ENCODE results near the gene P4HTM.

Gene P4HTM

GRCh38 chr3:49009396-49009795 lies 19.4 kb downstream of the P4HTM start:
- no peak for DNase-seq

- no peak for DNase-seq
These were observed 22.5 kb downstream of the P4HTM start for GRCh38 chr3:49012441-49013017.

DNA sequence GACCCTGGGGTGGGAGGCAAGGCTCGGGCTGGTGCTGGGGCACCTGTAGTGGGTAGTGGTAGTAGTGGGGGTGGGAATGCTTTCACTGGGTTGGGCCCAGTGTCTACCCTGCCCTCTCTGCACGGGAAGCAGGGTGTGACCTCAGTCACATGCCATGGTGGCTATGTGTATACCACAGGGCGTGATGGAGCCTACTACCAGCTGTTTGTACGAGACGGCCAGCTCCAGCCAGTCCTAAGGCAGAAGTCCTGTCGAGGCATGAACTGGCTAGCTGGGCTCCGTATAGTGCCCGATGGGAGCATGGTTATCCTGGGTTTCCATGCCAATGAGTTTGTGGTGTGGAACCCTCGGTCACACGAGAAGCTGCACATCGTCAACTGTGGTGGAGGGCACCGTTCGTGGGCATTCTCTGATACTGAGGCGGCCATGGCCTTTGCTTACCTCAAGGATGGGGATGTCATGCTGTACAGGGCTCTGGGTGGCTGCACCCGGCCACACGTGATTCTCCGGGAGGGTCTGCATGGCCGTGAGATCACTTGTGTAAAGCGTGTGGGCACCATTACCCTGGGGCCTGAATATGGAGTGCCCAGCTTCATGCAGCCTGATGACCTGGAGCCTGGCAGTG lies 23.2 kb downstream of the P4HTM start:
- no peak for DNase-seq

DNA sequence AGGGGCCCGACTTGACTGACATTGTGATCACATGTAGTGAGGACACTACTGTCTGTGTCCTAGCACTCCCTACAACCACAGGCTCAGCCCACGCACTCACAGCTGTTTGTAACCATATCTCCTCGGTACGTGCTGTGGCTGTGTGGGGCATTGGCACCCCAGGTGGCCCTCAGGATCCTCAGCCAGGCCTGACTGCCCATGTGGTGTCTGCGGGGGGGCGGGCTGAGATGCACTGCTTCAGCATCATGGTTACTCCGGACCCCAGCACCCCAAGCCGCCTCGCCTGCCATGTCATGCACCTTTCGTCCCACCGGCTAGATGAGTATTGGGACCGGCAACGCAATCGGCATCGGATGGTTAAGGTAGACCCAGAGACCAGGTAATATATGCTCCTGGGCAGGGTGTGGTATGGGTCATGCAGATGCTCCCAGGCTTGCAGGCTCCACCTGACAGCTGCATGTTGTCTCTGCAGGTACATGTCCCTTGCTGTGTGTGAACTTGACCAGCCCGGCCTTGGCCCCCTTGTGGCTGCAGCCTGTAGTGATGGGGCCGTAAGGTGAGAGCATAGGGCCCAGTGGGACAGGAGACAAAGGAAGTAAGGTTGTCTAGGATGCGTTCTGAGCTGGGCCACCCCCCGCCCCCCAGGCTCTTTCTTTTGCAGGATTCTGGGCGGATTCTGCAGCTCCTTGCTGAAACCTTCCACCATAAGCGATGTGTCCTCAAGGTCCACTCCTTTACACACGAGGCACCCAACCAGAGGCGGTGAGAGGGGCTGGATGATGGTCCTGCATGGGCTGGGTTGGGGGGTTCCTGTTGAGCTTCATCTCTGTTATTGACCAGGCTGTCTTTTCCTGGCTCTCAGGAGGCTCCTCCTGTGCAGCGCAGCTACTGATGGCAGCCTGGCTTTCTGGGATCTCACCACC lies 24.0 kb downstream of the P4HTM start:
- DNase-seq: no peak

GRCh38 chr3:49015072-49015471 lies 25.0 kb downstream of the P4HTM start:
- no peak for DNase-seq

DNA sequence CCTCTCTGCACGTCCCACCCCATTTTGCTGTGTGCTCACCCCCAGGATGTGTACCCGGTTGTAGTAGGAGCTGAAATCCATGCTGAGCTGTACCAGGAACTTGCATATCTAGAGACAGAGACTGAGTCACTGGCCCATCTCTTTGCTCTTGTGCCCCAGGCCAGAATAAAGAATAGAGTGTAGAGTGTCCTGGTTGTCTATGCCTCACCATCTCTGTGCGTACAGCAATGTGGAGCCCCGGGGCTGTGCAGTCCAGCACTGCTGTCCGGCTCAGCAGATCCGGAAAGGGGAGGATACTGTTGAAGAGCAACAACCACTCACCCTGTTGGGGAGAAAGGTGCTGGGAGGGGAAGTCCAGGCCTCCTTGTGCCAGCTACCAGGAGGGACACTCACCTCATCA lies 25.7 kb downstream of the P4HTM start:
- DNase-seq: no peak

GRCh38 chr3:49016414-49017228 lies 26.6 kb downstream of the P4HTM start:
- no peak for DNase-seq

DNA sequence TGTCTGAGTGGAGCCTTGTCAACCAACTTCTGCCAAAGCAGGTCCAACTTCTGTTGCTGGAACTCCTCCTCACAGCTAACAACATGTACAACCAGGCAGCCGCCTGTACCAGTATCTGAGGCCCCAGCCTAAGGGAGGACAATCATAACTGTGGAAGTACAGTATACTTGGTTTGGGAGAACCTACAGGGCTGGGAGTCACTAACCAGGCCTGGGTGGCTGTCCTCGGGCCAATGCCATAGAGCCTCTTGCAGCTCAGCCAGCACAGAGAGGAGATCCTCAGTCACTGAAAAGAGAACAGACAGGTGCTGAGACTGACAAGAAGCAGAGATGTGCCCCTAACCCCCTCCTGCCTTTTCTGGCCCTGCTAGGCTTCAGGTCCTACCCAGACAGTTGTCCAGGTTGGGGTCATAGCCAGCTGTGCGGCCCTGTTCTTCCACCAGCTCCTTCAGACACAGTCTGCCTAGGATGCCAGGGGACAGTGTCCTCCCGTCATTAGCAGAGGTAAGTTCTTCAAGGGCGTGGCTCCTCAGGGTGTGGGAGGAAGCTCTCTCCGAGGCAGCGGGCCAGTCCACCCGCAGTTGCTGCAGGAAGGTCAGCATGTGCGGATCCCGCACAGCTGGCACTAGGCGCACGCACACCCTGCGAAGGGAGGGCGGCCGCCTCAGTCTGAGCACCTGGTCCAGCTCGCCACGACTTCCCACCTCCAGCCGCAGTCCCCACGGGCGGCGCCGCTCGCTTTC lies 27.4 kb downstream of the P4HTM start:
- no peak for DNase-seq

DNA sequence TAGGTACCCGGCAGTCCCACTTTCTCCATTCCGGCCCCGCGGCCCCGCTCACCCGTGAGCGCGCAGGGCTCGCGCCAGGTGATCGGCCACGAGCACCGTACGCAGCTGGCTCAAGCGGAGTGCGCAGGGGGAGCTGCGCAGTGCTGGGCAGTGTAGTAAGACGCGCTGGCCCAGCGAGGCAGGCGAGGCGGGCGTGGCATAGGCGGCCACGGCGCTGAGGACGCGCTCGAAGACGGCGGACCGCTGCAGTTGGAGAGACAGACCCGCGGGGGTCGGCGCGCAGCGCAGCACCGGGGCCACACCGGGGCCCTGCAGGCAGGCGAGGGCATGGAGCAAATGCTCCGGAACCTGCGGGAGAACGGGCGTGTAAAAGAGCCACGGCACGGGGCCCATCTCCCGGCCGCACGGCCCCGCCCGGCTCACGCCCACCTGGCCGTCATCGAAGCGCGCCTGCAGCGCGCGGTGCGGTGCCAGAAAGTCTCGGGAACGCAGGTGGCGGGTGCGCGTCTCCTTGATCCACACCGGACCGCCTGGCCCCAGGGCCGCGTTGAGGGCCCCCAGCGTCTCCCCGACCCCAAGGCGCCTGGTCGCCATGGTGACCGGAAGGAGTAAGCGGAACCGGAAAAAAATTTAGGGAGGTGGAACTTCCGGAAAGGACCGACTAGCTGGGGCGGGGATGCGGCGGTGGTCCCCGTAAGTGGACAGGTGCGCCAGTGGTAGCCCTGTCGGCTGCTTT lies 28.1 kb downstream of the P4HTM start, which contains the start of gene DALRD3:
Gene DALRD3, minus strand, starts transcription at position 610 of the 736 bp plus-strand sequence. Its CDS starts 16 bp downstream, at position 594.
- peak; percentile 79 for DNase-seq

DNA sequence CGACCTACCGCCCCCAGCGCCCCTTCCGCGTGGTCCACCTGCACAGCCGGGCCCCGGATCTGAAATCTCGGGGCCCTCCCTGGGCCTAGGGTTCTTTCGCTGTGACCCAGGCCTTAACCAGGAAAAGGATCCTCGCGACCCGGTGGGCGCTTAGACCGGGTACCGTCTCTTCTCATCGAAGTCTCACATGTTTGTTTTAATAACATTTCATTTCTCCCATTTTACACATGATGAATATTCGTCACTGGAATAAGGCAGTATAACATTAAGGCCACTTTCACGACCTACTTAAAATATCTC lies 28.6 kb downstream of the P4HTM start:
- no peak for DNase-seq

- DNase-seq: no peak
These were observed 29.9 kb downstream of the P4HTM start for GRCh38 chr3:49019941-49020329.

DNA sequence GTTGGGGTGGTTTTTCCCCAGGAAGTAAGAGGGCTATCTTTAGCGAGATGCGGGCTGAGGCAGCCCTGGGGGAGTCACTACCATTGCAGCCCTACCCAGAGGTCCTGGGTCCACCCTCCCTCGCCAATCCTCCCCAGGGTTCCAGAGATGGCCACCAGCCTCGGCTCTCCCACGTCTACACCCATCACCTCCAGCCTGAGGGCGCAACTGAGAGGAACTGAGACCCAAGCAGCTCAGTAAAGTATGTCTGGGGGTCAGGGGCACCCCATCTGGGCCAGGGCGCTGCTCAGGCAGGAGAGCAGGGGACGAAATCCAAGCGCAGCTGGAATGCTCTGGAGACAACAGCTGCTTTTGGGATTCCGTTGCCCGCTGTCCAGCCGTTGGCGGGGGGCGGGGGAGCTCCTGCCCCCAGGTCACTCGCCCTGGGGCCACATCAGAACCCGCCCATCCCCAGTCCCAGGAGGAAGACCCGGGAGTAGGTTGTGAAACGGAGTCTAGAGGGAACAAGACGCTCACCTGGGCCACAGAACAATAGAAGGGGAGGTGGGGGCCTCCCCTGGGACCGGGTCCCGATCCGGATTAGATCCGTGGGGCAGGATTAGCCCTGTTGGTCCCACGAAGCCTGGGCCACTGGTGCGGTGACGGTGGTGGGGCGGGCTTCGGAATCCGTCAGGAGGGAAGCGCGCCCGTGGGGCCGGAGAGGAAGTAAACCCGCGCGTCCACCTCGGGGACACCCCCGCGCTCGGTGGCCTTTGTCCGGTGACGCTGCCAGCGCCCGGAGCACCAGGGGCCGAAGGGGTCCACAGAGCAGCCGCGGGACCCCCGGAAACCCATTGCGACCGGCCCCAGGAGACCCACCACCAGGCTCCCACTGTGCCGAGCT lies 30.5 kb downstream of the P4HTM start:
- no peak for DNase-seq

- DNase-seq: peak; percentile 93
These were observed 31.3 kb downstream of the P4HTM start for GRCh38 chr3:49021213-49021812.

DNA sequence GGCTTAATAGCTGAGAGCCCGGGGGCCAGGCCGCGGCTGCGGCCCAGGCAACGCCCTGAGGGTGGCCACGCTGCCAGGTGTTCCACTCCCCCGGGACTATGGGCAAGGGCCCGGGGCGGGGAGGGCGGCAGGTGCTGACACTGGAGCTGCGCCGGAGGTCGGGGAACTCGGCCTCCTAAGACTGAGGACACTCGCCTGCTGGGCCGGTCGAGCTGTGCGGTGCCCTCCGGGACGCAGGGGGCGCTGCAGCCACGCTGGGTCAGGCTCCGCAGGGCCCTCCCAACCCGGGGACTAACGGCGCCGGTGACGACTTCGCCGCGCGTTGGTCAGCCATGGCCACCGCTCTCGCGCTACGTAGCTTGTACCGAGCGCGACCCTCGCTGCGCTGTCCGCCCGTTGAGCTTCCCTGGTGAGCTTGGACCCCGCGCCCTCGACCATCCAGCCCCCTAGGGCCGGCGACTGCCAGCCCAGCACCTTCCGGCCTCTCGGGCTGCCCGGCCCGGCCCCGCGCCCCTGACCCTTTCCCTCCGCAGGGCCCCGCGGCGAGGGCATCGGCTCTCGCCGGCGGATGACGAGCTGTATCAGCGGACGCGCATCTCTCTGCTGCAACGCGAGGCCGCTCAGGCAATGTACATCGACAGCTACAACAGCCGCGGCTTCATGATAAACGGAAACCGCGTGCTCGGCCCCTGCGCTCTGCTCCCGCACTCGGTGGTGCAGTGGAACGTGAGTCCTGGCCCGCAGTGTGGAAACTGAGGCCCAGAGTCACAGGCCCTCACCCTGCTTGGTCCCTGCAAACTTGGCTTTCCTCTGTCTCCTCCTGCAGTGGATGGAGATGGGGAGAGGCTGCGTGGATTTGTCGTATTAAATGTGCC lies 32.0 kb downstream of the P4HTM start, which contains the start of gene NDUFAF3:
Gene NDUFAF3, plus strand, starts transcription at position 309 of the 875 bp plus-strand sequence. Its CDS starts 24 bp downstream, at position 333.
- peak; percentile 75 for DNase-seq

DNA sequence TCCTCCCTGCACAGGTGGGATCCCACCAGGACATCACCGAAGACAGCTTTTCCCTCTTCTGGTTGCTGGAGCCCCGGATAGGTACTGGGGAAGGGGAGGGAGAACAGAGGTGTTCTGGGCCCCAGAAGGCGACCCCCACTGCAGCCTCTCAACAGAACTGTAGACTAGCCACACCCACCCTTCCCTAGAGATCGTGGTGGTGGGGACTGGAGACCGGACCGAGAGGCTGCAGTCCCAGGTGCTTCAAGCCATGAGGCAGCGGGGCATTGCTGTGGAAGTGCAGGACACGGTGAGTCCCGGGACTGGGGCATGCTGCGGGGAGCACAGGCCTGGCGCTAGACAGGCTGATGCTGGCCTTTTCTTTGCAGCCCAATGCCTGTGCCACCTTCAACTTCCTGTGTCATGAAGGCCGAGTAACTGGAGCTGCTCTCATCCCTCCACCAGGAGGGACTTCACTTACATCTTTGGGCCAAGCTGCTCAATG lies 32.7 kb downstream of the P4HTM start:
- no peak for DNase-seq

GRCh38 chr3:49023775-49024174 lies 33.7 kb downstream of the P4HTM start:
- no peak for DNase-seq

DNA sequence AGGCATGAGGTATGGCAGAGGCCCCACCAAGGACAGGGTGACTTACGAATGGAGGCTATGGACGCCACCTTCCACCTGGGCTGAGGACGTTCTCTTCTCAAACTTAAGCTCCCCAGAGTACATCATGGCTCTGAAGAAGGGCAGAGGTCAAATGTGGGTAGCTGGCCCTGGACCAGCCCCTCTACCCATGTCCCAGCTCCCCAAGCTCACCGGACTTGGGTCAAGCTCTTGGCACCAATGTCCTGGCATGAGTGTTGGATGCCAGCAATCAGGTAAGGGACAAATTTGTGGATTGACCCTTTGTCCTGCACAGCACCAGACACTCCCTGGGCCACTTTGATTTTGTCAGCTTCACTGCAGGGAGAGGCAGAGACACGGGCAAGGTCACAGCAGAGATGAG lies 34.4 kb downstream of the P4HTM start:
- DNase-seq: no peak

- DNase-seq: no peak
These were observed 35.2 kb downstream of the P4HTM start for GRCh38 chr3:49025005-49025792.
